ENCODE data around the gene RNF181.
"Not testable (repeated sequence)": the region's sequence is repeated elsewhere in the genome, so short reads cannot be mapped to it uniquely, and the experiment has no call there.

RNF181 gene

GRCh38 chr2:85589181-85589580 is 6.4 kb upstream of the RNF181 start:
- Mint-ChIP-seq H3K27ac (no peak overlapping the region), H3K9me3 (no peaks in the 10 kb centered on the region), H3K36me3 (ENCODE audit: low read depth) (no peaks in the 10 kb centered on the region), H3K4me3 (no peak overlapping the region), H3K4me1 (peaks cover 54% of the 10 kb centered on the region), H3K27me3 (ENCODE audit: low read depth, poor library complexity) (peaks cover 3% of the 10 kb centered on the region)
- DNase-seq, result no peak
- TF ChIP-seq, protein P1, sequence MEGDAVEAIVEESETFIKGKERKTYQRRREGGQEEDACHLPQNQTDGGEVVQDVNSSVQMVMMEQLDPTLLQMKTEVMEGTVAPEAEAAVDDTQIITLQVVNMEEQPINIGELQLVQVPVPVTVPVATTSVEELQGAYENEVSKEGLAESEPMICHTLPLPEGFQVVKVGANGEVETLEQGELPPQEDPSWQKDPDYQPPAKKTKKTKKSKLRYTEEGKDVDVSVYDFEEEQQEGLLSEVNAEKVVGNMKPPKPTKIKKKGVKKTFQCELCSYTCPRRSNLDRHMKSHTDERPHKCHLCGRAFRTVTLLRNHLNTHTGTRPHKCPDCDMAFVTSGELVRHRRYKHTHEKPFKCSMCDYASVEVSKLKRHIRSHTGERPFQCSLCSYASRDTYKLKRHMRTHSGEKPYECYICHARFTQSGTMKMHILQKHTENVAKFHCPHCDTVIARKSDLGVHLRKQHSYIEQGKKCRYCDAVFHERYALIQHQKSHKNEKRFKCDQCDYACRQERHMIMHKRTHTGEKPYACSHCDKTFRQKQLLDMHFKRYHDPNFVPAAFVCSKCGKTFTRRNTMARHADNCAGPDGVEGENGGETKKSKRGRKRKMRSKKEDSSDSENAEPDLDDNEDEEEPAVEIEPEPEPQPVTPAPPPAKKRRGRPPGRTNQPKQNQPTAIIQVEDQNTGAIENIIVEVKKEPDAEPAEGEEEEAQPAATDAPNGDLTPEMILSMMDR (IDR thresholded peaks at IDR 0.05), result no peak

DNA sequence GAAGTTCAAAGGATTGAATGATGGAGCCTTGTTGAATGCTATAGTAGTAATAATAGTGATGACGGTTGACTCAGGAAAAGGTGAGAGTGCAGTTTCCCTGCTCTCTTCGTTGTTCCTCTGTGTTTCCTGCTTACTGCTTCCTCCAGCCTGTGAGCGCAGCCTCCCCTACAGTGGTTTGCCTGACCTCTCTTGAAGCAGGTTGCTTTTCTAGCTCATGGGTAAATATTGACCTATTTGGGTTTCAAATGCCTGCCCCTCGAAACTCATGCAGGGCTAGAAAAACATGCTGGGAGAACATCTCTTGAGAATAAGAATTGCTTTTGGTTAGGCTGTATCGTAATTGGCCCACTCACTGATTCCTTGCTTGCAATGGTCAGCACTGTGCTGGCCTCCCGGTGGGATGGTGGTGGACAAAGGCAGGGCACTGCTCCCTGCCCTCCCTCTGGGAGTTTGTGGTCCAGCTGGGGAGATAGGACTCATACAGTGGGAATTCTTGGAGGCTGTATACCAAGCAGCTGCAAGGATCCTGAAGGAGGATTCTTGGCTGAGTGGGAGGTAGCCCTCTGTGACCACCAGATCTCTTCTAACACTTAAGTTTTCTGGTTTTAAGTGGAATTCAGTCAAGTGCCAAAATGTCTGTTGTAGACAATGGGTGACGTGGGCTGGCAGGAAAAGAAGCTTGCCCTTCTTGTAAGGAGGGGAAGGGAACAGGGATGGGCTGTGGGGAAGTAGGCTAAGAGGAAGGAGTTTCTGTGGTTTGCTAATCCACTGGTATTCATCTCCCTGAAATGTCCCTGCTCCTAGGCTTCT is 5.4 kb upstream of the RNF181 start:
- TF ChIP-seq, protein P1 (IDR thresholded peaks at IDR 0.05), result no peak
- Mint-ChIP-seq H3K27ac (peak overlapping the region; percentile 82), H3K4me3 (no peak overlapping the region), H3K27me3 (ENCODE audit: low read depth, poor library complexity) (peaks cover 3% of the 10 kb centered on the region), H3K4me1 (peaks cover 58% of the 10 kb centered on the region), H3K36me3 (ENCODE audit: low read depth) (no peaks in the 10 kb centered on the region), H3K9me3 (no peaks in the 10 kb centered on the region)
- no peak for DNase-seq

DNA sequence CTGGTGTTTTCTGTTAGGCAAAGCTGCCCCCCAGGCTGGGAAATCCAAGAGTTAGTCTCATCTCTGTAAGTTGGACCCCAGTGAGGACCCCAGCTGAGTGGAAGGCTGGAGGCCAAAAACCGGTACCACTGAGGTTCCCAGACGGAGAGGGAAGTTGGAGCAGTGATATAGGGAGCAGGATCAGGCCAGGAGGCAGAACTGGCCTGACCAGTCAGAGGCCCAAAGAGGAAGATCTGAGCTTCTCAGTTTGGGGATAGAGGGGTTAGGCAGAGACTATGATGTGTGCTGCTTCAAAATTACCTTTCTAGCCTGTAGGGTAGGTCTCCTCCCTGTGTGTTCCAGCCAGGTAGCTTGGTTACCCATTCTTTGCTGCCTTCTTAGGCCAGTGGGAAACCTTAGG is 4.6 kb upstream of the RNF181 start:
- Mint-ChIP-seq H3K36me3 (ENCODE audit: low read depth) (no peaks in the 10 kb centered on the region), H3K4me1 (peaks cover 56% of the 10 kb centered on the region), H3K9me3 (no peaks in the 10 kb centered on the region), H3K27ac (peak overlapping the region; percentile 90), H3K4me3 (no peak overlapping the region), H3K27me3 (ENCODE audit: low read depth, poor library complexity) (peaks cover 3% of the 10 kb centered on the region)
- TF ChIP-seq, protein P1 (IDR thresholded peaks at IDR 0.05), result no peak
- DNase-seq, result no peak

- peaks cover 56% of the 10 kb centered on the region for H3K4me1 Mint-ChIP-seq
- peaks cover 3% of the 10 kb centered on the region for H3K27me3 Mint-ChIP-seq (ENCODE audit: low read depth, poor library complexity)
- TF ChIP-seq, protein P1 (IDR thresholded peaks at IDR 0.05), result no peak
- H3K4me3 Mint-ChIP-seq, result no peak overlapping the region
- H3K36me3 Mint-ChIP-seq (ENCODE audit: low read depth), result no peaks in the 10 kb centered on the region
- no peaks in the 10 kb centered on the region for H3K9me3 Mint-ChIP-seq
- peak overlapping the region; percentile 39 for H3K27ac Mint-ChIP-seq
- DNase-seq, result no peak
Observed at GRCh38 chr2:85591563-85591962, 4.0 kb upstream of the RNF181 start.

DNA sequence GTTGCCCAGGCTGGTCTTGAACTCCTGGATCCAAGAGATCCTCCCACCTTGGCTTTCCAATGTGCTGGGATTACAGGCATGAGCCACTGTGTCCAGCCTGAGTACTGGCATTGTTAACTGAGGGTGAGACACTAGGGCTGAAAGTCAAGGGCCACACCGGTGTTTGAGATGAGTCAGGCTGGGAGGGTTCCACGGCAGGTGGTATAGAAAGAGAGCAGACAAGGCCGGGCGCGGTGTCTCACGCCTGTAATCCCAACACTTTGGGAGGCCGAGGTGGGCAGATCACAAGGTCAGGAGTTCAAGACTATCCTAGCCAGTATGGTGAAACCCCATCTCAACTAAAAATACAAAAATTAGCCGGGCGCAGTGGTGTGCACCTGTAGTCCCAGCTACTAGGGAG is 3.2 kb upstream of the RNF181 start:
- H3K27ac Mint-ChIP-seq; H3K36me3 Mint-ChIP-seq (ENCODE audit: low read depth); H3K4me3 Mint-ChIP-seq; H3K27me3 Mint-ChIP-seq (ENCODE audit: low read depth, poor library complexity); DNase-seq; H3K9me3 Mint-ChIP-seq: not testable (repeated sequence)
- H3K4me1 Mint-ChIP-seq, result peaks cover 61% of the 10 kb centered on the region

DNA sequence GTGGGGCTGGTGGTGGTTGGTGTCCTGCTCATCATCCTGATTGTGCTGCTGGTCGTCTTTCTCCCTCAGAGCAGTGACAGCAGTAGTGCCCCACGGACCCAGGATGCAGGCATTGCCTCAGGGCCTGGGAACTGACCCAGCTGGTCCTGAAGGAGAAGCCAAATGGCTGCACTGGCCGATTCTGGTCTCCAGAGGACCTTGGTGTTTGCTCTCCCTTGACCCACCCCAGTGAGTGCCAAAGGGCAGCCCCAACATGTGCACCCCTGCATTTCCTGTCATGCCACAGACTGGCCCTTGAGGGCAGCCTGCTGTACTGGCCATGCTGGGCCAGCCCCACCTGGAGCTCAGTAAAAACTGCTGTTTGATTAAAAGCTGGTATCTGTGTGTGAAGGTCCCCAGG is 2.5 kb upstream of the RNF181 start:
- TF ChIP-seq, protein P1 (IDR thresholded peaks at IDR 0.05), result no peak
- H3K36me3 Mint-ChIP-seq (ENCODE audit: low read depth), result no peaks in the 10 kb centered on the region
- H3K9me3 Mint-ChIP-seq, result no peaks in the 10 kb centered on the region
- no peak overlapping the region for H3K4me3 Mint-ChIP-seq
- DNase-seq, result no peak
- peaks cover 3% of the 10 kb centered on the region for H3K27me3 Mint-ChIP-seq (ENCODE audit: low read depth, poor library complexity)
- peaks cover 55% of the 10 kb centered on the region for H3K4me1 Mint-ChIP-seq
- no peak overlapping the region for H3K27ac Mint-ChIP-seq
